GM19395 (cell line): ENCODE measurements around the gene OIT3.

ENCODE experiments used
- ATAC-seq: cut with Tn5 transposase; IDR thresholded peaks from one replicate; pipeline ENCODE4 v1.9.1; 2021; ENCODE audit warnings: mild to moderate bottlenecking, moderate library complexity; ENCODE audit not compliant: unreplicated experiment

The OIT3 gene

DNA sequence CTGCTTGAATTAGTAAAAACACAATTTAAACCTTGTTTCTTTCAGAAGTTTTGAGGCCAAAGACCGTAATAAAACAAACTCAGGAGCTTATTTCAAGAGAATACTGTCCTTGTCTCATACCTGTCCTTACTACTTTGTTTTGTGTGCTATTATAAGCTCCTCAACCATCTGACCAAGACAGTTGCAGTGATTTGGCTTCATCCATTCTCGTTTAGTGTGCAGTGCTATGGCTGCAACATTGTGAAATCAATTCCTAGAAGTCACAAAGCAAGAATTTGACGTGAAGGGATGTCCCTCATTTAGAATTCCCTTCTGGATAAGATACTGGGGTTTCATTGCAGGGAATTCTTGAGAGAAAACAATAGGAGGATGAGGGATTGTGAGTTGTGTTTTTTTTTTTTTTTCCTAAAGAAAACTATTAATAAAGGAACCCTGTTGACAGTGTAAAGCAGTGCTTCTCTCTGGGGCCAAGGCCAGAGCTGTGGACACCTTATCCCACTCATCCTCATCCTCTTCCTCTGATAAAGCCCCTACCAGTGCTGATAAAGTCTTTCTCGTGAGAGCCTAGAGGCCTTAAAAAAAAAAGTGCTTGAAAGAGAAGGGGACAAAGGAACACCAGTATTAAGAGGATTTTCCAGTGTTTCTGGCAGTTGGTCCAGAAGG is at the start of gene OIT3:
TSS of gene OIT3 (plus strand) at position 604 of the 663 bp plus-strand sequence. CDS start 60 bp downstream, outside the sequence.
- no peak for ATAC-seq

GRCh38 chr10:72846238-72846637 is 47.3 kb upstream of the OIT3 start:
- ATAC-seq, result no peak

DNA sequence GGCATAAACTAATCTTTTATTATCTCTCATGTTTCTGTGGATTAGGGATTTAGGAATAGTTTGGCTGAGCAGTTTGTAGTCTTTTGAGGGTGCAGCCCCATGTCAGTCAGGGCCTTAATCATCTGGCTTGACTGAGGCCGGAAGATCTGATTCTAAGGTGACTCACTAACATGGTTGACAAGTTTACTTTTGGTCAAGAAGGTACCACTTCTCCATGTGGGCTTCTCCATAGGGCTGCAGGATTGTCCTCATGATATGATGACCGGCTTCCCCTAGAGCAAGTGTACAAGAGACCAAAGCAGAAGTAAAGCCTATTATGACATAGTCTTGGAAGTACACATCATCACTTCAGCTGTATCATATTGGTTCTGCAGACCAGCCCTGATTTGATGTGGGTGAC is 45.9 kb upstream of the OIT3 start:
- ATAC-seq, result no peak

GRCh38 chr10:72850861-72851260 is 42.7 kb upstream of the OIT3 start:
- no peak for ATAC-seq

DNA sequence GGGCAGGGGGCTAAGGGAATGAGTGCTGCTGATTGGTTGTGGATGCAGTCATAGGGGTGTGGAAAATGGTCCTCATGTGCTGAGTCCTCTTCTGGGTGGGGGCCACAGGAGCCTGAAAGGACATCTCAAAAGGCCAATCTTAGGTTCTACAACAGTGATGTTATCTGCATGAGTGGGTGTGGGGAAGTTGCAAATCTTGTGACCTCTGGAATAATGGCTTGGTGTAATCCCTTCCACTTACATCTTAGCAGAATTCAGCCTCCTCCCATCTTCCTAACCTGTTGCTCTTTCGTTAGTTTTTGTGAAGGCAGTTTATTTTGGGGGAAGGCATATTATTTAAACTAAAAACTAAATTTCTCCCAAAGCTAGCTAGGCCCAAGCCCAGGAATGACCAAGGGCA is 42.0 kb upstream of the OIT3 start:
- no peak for ATAC-seq

- no peak for ATAC-seq
Measured at GRCh38 chr10:72852508-72852907, 41.0 kb upstream of the OIT3 start.

DNA sequence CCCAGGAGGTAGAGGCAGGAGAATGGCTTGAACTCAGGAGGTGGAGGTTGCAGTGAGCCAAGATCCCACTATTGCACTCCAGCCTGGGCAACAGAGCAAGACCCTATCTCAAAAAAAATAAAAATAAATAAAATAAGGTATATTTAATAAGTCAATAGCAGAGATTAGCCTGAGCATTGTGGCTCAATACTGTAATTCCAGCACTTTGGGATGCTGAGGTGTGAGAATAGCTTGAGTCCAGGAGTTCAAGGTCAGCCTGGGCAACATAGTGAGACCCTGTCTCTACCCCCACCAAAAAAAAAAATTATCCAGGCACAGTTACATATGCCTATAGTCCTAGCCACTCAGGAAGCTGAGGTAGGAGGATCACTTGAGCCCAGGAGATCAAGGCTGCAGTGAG is 38.4 kb upstream of the OIT3 start:
- ATAC-seq, result no peak

- ATAC-seq, result no peak
Measured at GRCh38 chr10:72855790-72856189, 37.7 kb upstream of the OIT3 start.

DNA sequence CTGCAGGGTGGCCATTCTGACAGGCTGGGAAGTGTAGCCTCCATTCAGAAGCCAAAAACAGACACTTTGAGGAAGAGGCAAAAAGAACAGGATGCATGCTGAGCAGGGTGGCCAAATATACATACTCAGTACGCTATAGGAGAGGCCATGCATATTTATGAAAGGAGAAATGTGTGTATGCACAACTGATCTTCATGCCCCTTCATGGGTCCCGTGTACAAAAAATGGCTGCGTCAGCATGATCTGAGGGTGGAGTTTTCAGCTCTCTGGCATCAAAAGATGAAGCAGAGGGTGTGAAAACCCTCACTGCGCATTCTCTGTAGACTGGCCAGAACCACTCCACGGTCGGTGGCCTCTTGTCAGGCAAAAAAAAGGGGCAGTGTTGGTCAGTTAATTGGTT is 35.5 kb upstream of the OIT3 start:
- no peak for ATAC-seq

GRCh38 chr10:72862957-72863356 is 30.6 kb upstream of the OIT3 start:
- ATAC-seq, result no peak

GRCh38 chr10:72875250-72876055 is 18.1 kb upstream of the OIT3 start:
- no peak for ATAC-seq

GRCh38 chr10:72879245-72879644 is 14.3 kb upstream of the OIT3 start:
- no peak for ATAC-seq

DNA sequence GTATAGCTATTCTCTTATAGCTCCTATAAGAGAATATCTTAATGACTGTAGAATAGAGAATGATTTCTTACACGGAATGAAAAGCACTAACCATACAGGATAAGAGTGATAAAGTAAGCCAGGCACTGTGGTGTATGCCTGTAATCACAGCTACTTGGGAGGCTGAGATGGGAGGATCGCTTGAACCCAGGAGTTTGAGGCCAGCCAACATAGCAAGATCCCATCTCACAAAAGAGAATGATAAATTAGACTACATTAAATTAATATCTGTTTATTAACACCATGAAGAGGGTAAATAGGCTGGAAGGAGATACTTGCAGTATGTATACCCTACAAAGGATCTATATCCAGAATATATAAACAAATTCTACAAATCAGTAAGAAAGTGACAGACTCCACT is 12.2 kb upstream of the OIT3 start:
- no peak for ATAC-seq

GRCh38 chr10:72883861-72884260 is 9.7 kb upstream of the OIT3 start:
- no peak for ATAC-seq

- ATAC-seq, result no peak
Measured at GRCh38 chr10:72885953-72886352, 7.6 kb upstream of the OIT3 start.

GRCh38 chr10:72886621-72887020 is 6.9 kb upstream of the OIT3 start:
- ATAC-seq, result no peak

- ATAC-seq, result no peak
Measured at GRCh38 chr10:72887043-72887442, 6.5 kb upstream of the OIT3 start.

DNA sequence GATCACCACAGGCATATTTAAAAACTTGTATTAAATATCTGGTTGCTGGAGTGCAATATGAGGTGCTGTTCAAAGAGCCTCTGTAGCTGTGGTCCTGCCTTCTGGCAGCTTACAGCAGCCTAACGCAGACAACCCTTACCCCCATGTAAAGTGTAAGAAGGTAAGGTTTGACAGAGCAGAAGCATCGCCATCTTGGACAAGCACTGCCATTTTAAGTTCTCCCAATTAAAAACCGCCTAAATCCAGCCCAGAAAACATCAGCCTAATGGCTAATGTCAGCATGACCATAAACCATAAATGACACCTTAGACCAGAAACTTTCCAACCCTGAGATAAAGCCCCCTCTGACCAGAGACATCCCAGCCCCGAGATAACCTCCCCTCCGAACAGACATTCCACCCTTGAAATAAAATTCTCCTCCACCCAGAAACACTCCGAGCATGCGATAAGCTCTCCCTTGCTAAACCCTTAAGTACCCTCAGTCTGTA is 5.3 kb upstream of the OIT3 start:
- no peak for ATAC-seq

GRCh38 chr10:72889391-72889831 is 4.1 kb upstream of the OIT3 start:
- no peak for ATAC-seq

GRCh38 chr10:72890086-72890485 is 3.5 kb upstream of the OIT3 start:
- no peak for ATAC-seq

DNA sequence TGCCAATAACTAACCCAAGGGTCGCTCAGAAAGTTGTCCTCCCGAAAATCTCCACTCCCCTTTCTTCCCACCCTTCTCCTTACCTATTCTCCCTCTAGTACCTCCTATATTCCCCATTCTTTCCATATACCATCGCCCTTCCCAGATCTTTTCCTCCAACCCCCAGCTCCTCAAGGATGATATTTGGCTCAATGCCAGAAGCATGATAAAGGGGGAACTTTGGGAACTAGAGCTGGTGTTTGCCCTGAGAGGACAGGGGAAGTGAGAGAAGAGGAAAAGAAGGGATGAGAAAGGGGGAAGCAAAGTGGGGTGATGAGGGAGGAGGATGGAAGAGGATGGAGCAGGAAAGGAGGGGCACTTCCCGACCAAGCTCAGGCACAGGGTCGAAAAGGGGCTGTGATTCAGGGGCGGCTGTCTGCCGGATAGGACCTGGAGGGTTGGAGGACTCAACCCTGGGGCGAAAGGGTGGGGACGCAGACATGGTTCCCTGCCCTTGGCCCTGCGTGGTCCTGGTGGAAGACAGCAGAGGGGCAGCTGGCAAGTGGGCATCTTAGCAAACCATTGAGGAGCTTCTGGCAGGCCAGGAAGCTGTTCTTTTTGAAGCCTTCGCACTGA is 1.8 kb downstream of the OIT3 start:
- no peak for ATAC-seq

DNA sequence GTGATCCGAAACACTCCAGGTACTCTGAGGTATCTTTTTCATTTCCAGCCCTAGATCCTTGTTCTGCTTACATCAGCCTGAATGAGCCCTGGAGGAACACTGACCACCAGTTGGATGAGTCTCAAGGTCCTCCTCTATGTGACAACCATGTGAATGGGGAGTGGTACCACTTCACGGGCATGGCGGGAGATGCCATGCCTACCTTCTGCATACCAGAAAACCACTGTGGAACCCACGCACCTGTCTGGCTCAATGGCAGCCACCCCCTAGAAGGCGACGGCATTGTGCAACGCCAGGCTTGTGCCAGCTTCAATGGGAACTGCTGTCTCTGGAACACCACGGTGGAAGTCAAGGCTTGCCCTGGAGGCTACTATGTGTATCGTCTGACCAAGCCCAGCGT is 5.1 kb downstream of the OIT3 start:
- ATAC-seq, result no peak
